Coronary artery (tissue), 2 donors: Measurements from ENCODE around the gene BMP5.

Experiments used
- DNase-seq: peaks from one replicate; pipeline ENCODE4 v3.0.0-alpha.2; 2017; ENCODE audit warnings: low spot score
- H3K27ac ChIP-seq, 2 donors: fragments of 200-600 bp; sonication (generic); one replicate each; pipeline ENCODE4 v1.5.1; 2016 to 2019
- H3K4me3 ChIP-seq: fragments of 200-600 bp; sonication (generic); 2 replicates; pipeline ENCODE4 v1.5.1; 2016; ENCODE audit warnings: mild to moderate bottlenecking, moderate library complexity
- CTCF ChIP-seq: fragments of 200-600 bp; sonication (generic); IDR thresholded peaks from one replicate; pipeline ENCODE4 v1.5.1; 2019; ENCODE audit warnings: antibody characterized with exemption

BMP5 gene

GRCh38 chr6:55827818-55828522, 47.4 kb downstream of the BMP5 start:
- no peak for TF ChIP-seq CTCF
- Histone ChIP-seq H3K27ac (no peak overlapping the region), H3K4me3 (no peak overlapping the region)

GRCh38 chr6:55826941-55827340, 48.4 kb downstream of the BMP5 start:
- no peak for DNase-seq
- no peak overlapping the region for H3K27ac ChIP-seq
- TF ChIP-seq CTCF: no peak
- H3K4me3 ChIP-seq: no peak overlapping the region

More at GRCh38 chr6:55827818-55828522, 47.4 kb downstream of the BMP5 start:
- DNase-seq: no peak

GRCh38 chr6:55825402-55826051, 49.9 kb downstream of the BMP5 start:
- Histone ChIP-seq H3K4me3 (no peak overlapping the region), H3K27ac (no peak overlapping the region)
- no peak for DNase-seq
- no peak for TF ChIP-seq CTCF

DNA sequence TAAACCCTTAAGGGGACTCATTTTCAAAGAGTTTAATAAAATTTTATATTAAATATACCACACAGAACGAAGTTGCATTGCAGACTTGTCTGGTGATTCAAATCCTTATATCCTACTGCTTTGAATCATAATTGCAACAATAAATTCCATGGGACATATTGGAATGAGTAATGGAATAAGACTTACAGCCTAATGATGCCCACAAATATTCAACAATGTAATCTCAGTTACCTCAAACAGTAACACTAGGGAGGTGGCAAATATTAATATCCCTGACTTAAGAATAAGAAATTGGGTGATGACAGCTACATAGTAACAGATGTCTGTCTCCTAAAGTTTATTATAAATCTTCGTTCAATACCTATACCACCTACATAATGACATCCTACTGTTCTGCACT, 52.6 kb downstream of the BMP5 start:
- no peak overlapping the region for H3K4me3 ChIP-seq
- no peak for TF ChIP-seq CTCF
- no peak overlapping the region for H3K27ac ChIP-seq
- DNase-seq: no peak

- no peak for TF ChIP-seq CTCF
- no peak overlapping the region for H3K27ac ChIP-seq
- H3K4me3 ChIP-seq: no peak overlapping the region
- no peak for DNase-seq
Observed at GRCh38 chr6:55822005-55822404, 53.4 kb downstream of the BMP5 start.

GRCh38 chr6:55820696-55821095, 54.7 kb downstream of the BMP5 start:
- TF ChIP-seq CTCF: no peak
- no peak for DNase-seq
- H3K27ac ChIP-seq: no peak overlapping the region
- no peak overlapping the region for H3K4me3 ChIP-seq

GRCh38 chr6:55819811-55820210, 55.6 kb downstream of the BMP5 start:
- no peak for TF ChIP-seq CTCF
- Histone ChIP-seq H3K27ac (no peak overlapping the region), H3K4me3 (no peak overlapping the region)
- DNase-seq: no peak
